ENCODE measurements around the gene TRAK1. TPM values are rescaled to one million over a fixed set of nuclear protein-coding genes. Genes with fewer than 3 reads are reported as not detected.

The TRAK1 gene
- polyA plus RNA-seq, 1 donor (not counting 4 experiments of a cell fraction or from before 2014, with no cell fraction given), result 58.2 TPM

DNA sequence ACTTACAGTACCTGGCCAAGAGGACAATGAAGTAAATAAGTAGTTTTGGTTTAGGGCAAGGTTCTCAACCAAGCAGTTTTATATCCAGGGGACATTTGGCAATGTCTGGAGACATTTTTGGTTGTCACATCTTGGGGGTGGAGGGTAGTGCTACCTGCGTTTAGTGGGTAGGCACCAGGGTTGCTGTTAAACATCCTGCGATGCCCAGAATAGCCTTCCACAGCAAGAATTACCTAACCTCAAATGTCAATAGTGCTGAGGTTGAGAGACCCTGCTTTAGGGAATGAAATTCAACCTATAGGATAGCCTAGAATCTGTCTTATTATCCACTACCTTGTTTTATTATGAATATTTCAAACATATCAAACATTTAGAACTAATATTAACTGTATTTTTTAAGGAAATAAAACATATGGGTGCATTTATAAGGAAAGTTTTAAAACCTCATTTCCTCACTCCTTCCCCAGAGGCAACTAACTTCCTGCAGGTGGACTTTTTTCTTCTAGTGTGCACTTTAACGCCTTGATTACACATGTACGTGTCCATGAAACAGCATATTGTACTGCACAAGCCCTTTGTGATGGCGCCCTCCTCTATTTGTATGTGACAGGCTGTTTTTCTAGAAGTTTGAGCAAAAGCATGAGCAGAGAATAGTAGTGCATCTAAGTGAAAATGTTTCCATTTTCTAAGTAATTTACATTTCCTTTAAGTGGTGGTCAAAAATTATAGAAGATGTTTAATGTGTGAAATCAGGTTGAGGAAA lies 57.1 kb downstream of the TRAK1 start:
- Histone ChIP-seq H3K27ac (ENCODE audit: control insufficient read depth, insufficient read depth, low read length) (no peak overlapping the region), H3K27me3 (ENCODE audit: control insufficient read depth, extremely low read depth, insufficient read depth, low read length) (no peaks in the 10 kb centered on the region), H3K4me2 (ENCODE audit: control insufficient read depth, extremely low read depth, insufficient read depth, low read depth, low read length) (no peak overlapping the region), H3K9me1 (ENCODE audit: control insufficient read depth, extremely low read depth, insufficient read depth, low read length) (peaks cover 10% of the 10 kb centered on the region), H3K79me2 (ENCODE audit: control insufficient read depth, insufficient read depth, low read length) (peaks cover 81% of the 10 kb centered on the region), H3K9me3 (ENCODE audit: control insufficient read depth, low read depth, low read length) (no peaks in the 10 kb centered on the region), H3K36me3 (ENCODE audit: control insufficient read depth in 2 of 2, extremely low read depth in 1 of 2, insufficient read depth in 2 of 2, low read length in 2 of 2) (peaks cover 0 to 4% of the 10 kb centered on the region in 2 experiments), H3K4me1 (ENCODE audit: control insufficient read depth, extremely low read depth, insufficient read depth, low read length) (peaks cover 36% of the 10 kb centered on the region), H3K4me3 (ENCODE audit: control insufficient read depth in 2 of 3, extremely low read depth in 1 of 3, insufficient read depth in 2 of 3, low read depth in 1 of 3, low read length in 3 of 3) (no peak overlapping the region), H2AFZ (ENCODE audit: control insufficient read depth, low read length) (no peak overlapping the region), H4K20me1 (ENCODE audit: control insufficient read depth, extremely low read depth, insufficient read depth, low read length) (peaks cover 10% of the 10 kb centered on the region), H3K9ac (ENCODE audit: control insufficient read depth, extremely low read depth, insufficient read depth, low read length) (no peak overlapping the region)
- dilution Hi-C loops (cut with MboI; ENCODE audit: extremely low pct_ligation_motif_present, low sequenced_read_pairs), result no loop called here
- FAIRE-seq, result no peak
- no peak for TF ChIP-seq EZH2 (IDR thresholded peaks at IDR 0.05; ENCODE audit: low read length)
- TF ChIP-seq, protein P1, sequence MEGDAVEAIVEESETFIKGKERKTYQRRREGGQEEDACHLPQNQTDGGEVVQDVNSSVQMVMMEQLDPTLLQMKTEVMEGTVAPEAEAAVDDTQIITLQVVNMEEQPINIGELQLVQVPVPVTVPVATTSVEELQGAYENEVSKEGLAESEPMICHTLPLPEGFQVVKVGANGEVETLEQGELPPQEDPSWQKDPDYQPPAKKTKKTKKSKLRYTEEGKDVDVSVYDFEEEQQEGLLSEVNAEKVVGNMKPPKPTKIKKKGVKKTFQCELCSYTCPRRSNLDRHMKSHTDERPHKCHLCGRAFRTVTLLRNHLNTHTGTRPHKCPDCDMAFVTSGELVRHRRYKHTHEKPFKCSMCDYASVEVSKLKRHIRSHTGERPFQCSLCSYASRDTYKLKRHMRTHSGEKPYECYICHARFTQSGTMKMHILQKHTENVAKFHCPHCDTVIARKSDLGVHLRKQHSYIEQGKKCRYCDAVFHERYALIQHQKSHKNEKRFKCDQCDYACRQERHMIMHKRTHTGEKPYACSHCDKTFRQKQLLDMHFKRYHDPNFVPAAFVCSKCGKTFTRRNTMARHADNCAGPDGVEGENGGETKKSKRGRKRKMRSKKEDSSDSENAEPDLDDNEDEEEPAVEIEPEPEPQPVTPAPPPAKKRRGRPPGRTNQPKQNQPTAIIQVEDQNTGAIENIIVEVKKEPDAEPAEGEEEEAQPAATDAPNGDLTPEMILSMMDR (optimal IDR thresholded peaks at IDR 0.05 in 1 of 3, IDR thresholded peaks at IDR 0.05 in 1 of 3, conservative IDR thresholded peaks at IDR 0.05 in 1 of 3; ENCODE audit: extremely low read depth in 1 of 3, insufficient read depth in 2 of 3, low read length in 3 of 3), result no peak
- DNase-seq (ENCODE audit: low read depth, low spot score), result no peak

DNA sequence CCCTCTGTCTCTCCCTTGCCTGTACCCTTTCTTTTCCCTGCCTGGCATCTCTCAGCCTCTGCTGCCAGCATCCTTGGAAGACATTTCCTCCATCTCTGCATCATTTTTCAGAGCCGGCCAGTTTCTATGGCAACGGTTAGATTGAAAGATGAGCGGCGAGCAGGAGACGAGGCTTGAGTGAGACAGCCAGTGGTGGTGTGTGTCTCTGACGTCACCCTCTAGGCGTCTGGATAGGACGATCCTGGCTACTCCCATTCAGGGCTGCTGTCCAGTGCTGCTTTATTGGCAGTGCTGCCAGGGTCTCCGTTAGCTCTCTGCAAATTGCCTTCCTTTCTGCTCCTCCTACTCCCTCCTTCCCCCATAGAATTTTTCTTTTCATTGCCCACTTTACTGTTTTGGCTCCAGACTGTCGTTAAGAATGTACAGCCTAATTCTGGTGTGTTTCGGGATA lies 57.9 kb downstream of the TRAK1 start:
- Histone ChIP-seq H3K4me1 (ENCODE audit: control insufficient read depth, extremely low read depth, insufficient read depth, low read length) (peaks cover 36% of the 10 kb centered on the region), H3K9me1 (ENCODE audit: control insufficient read depth, extremely low read depth, insufficient read depth, low read length) (peaks cover 10% of the 10 kb centered on the region), H3K27ac (ENCODE audit: control insufficient read depth, insufficient read depth, low read length) (no peak overlapping the region), H3K4me3 (ENCODE audit: control insufficient read depth in 2 of 3, extremely low read depth in 1 of 3, insufficient read depth in 2 of 3, low read depth in 1 of 3, low read length in 3 of 3) (no peak overlapping the region), H3K36me3 (ENCODE audit: control insufficient read depth in 2 of 2, extremely low read depth in 1 of 2, insufficient read depth in 2 of 2, low read length in 2 of 2) (peaks cover 0 to 2% of the 10 kb centered on the region in 2 experiments), H3K4me2 (ENCODE audit: control insufficient read depth, extremely low read depth, insufficient read depth, low read depth, low read length) (no peak overlapping the region), H4K20me1 (ENCODE audit: control insufficient read depth, extremely low read depth, insufficient read depth, low read length) (peaks cover 10% of the 10 kb centered on the region), H3K9me3 (ENCODE audit: control insufficient read depth, low read depth, low read length) (no peaks in the 10 kb centered on the region), H3K27me3 (ENCODE audit: control insufficient read depth, extremely low read depth, insufficient read depth, low read length) (no peaks in the 10 kb centered on the region), H2AFZ (ENCODE audit: control insufficient read depth, low read length) (no peak overlapping the region), H3K79me2 (ENCODE audit: control insufficient read depth, insufficient read depth, low read length) (peaks cover 80% of the 10 kb centered on the region), H3K9ac (ENCODE audit: control insufficient read depth, extremely low read depth, insufficient read depth, low read length) (no peak overlapping the region)
- dilution Hi-C loops (cut with MboI; ENCODE audit: extremely low pct_ligation_motif_present, low sequenced_read_pairs), result no loop called here
- TF ChIP-seq, protein P1 (optimal IDR thresholded peaks at IDR 0.05 in 1 of 3, IDR thresholded peaks at IDR 0.05 in 1 of 3, conservative IDR thresholded peaks at IDR 0.05 in 1 of 3; ENCODE audit: extremely low read depth in 1 of 3, insufficient read depth in 2 of 3, low read length in 3 of 3), result no peak
- no peak for TF ChIP-seq EZH2 (IDR thresholded peaks at IDR 0.05; ENCODE audit: low read length)
- no peak for DNase-seq (ENCODE audit: low read depth, low spot score)
- FAIRE-seq, result no peak
